AG04449 (cell line): ENCODE results near the gene TMEM106C.

Source experiments
- CTCF ChIA-PET: fragments of 350-600 bp; formaldehyde crosslinking; extraction: SDS; loops from one replicate; lab custom pipeline; 2021; ENCODE audit warnings: antibody characterized with exemption; lab: Yijun Ruan, JAX
- POLR2A ChIA-PET: fragments of 400-600, 350-600 bp; formaldehyde crosslinking; extraction: SDS; loops from one replicate; lab custom pipeline; 2020; ENCODE audit warnings: antibody characterized with exemption, inconsistent platforms; lab: Yijun Ruan, JAX
- DNase-seq: peaks from one replicate; pipeline ENCODE4 v3.0.0-alpha.2; 2010; ENCODE audit warnings: low read depth, low spot score
- H3K4me3 ChIP-seq: 2 replicates; pipeline ENCODE4 v1.5.1; 2011; ENCODE audit warnings: low read depth, mild to moderate bottlenecking, control low read depth, low read length
- CTCF ChIP-seq: IDR thresholded peaks from one replicate; pipeline ENCODE4 v1.5.1; 2011; ENCODE audit warnings: mild to moderate bottlenecking, moderate library complexity, low read length, control low read depth, inconsistent platforms; ENCODE audit not compliant: insufficient read depth; ENCODE audit errors: missing control alignments

Gene TMEM106C

GRCh38 chr12:48010366-48010970, 47.1 kb downstream of the TMEM106C start:
- ChIA-PET CTCF (no interaction called here), POLR2A (no interaction called here)
- H3K4me3 ChIP-seq, result no peak overlapping the region
- no peak for TF ChIP-seq CTCF
- no peak for DNase-seq

- POLR2A ChIA-PET, result no interaction called here
- no peak for TF ChIP-seq CTCF
- H3K4me3 ChIP-seq, result no peak overlapping the region
- CTCF ChIA-PET, result interaction anchor here (0.9 kb wide), 1 partner anchor 49 kb away, joined by 3 read pairs; the partner anchor contains the start of gene TMEM106C
- DNase-seq, result no peak
Measured at GRCh38 chr12:48012070-48012469, 48.7 kb downstream of the TMEM106C start.

- ChIA-PET CTCF (no interaction called here), POLR2A (no interaction called here)
- no peak for DNase-seq
- TF ChIP-seq CTCF, result no peak
- no peak overlapping the region for H3K4me3 ChIP-seq
Measured at GRCh38 chr12:48013287-48013686, 49.9 kb downstream of the TMEM106C start.

DNA sequence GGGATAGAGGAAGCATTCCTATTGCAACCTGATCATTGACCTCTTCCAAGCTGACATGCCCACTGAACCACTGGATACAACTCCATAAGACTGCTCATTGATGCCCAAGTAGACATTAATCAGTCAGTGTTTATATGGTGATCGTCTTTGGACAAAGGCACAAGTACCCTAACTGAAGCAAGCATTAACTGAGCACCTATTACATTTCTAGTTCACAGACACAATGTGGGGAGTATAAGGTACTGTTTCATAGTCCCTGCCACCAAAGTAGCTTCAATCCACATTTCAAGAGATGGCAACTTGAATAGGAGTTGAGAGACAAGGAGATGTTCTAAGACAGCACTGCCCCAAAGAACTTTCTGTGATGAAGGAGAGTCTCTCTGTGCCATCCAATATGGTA, 51.7 kb downstream of the TMEM106C start:
- no peak overlapping the region for H3K4me3 ChIP-seq
- POLR2A ChIA-PET, result no interaction called here
- CTCF ChIA-PET, result interaction anchor here (1.4 kb wide), 1 partner anchor 52 kb away, joined by 5 read pairs; the partner anchor contains the start of gene TMEM106C

GRCh38 chr12:48015954-48016353, 52.6 kb downstream of the TMEM106C start:
- CTCF ChIA-PET, result interaction anchor here (1.4 kb wide), 1 partner anchor 53 kb away, joined by 5 read pairs; the partner anchor contains the start of gene TMEM106C
- TF ChIP-seq CTCF, result no peak
- POLR2A ChIA-PET, result no interaction called here
- no peak for DNase-seq
- H3K4me3 ChIP-seq, result no peak overlapping the region

More for the DNA sequence above, 51.7 kb downstream of the TMEM106C start:
- DNase-seq, result no peak
- TF ChIP-seq CTCF, result no peak

GRCh38 chr12:48016373-48017020, 53.1 kb downstream of the TMEM106C start:
- ChIA-PET CTCF (interaction anchor here (1.4 kb wide), 1 partner anchor 53 kb away, joined by 5 read pairs; the partner anchor contains the start of gene TMEM106C), POLR2A (no interaction called here)

More at GRCh38 chr12:48016373-48017020, 53.1 kb downstream of the TMEM106C start:
- DNase-seq, result no peak
- no peak for TF ChIP-seq CTCF
- no peak overlapping the region for H3K4me3 ChIP-seq
